ENCODE data around the gene ZNF691.
"Not testable (repeated sequence)": the region's sequence is repeated elsewhere in the genome, so short reads cannot be mapped to it uniquely, and the experiment has no call there.

Gene ZNF691

DNA sequence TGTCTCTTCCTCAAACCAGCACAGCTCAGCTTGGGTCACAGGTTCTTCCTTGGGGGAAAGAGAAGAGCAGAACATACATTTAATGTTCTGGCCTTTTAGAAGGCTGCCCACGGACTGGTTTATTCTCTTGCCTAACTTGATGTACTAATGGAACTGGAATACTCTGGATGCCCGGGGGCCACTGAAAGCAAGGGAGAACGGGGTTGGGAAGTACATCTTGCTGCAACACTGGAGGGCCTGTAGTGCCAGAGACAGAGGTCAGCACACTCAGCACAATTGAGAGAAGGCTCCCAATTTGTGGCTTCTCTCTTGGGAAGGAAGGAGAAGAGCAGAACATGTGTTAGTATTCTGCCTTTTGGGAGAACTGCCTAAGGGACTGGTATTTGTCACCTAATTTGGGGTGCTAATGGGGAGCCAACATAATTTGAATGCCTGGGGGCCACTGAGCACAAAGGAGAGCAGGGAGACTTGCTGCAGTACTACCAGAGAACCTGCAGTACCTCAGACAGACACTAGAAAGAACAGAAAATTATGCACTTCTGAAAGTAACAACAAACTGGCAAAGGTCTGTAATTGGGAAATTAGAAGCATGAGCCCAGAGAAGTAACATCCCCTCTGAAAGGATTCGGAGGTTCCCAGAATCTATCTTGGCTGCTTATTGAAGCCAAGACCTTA, 14.1 kb downstream of the ZNF691 start:
- Histone ChIP-seq H3K27me3 (ENCODE audit: insufficient read depth, low read length) (no peaks in the 10 kb centered on the region), H3K9ac (ENCODE audit: low read length) (no peak overlapping the region), H3K36me3 (ENCODE audit: control insufficient read depth in 1 of 2, insufficient read depth in 2 of 2, low read length in 2 of 2) (peaks cover 0 to 2% of the 10 kb centered on the region in 2 experiments), H3K4me2 (ENCODE audit: low read length) (no peak overlapping the region), H4K12ac (ENCODE audit: low read depth, low read length) (no peak overlapping the region), H3K27ac (ENCODE audit: low read depth, low read length) (no peak overlapping the region), H2BK12ac (ENCODE audit: low read length) (no peak overlapping the region), H3K23ac (ENCODE audit: low read length) (no peak overlapping the region), H2BK5ac (ENCODE audit: low read depth, low read length, poor library complexity) (no peak overlapping the region), H3K79me2 (ENCODE audit: control insufficient read depth, insufficient read depth, low read length, poor library complexity) (no peaks in the 10 kb centered on the region), H4K8ac (ENCODE audit: low read depth, low read length) (no peak overlapping the region), H3K4me1 (ENCODE audit: control insufficient read depth in 1 of 2, insufficient read depth in 2 of 2, low read length in 2 of 2) (no peaks in the 10 kb centered on the region), H3K4me3 (ENCODE audit: low read depth, low read length) (no peak overlapping the region), H2AK5ac (ENCODE audit: low read length) (no peak overlapping the region), H3K9me3 (ENCODE audit: insufficient read depth, low read depth, low read length) (peaks cover 14% of the 10 kb centered on the region), H3K79me1 (ENCODE audit: low read length) (no peaks in the 10 kb centered on the region), H2BK120ac (ENCODE audit: insufficient read depth, low read length, poor library complexity) (no peak overlapping the region), H4K91ac (ENCODE audit: low read depth, low read length) (no peak overlapping the region), H3K18ac (ENCODE audit: low read length) (no peak overlapping the region), H3K14ac (ENCODE audit: low read length) (no peak overlapping the region), H2AFZ (ENCODE audit: insufficient read depth, low read length, poor library complexity) (no peak overlapping the region), H3K4ac (ENCODE audit: low read depth, low read length) (no peak overlapping the region)
- no CpG with 5 or more reads among the region's 4 CpGs for WGBS (ENCODE audit: extremely low coverage, insufficient coverage, insufficient read length)
- DNase-seq: peak; percentile 64 to 79

DNA sequence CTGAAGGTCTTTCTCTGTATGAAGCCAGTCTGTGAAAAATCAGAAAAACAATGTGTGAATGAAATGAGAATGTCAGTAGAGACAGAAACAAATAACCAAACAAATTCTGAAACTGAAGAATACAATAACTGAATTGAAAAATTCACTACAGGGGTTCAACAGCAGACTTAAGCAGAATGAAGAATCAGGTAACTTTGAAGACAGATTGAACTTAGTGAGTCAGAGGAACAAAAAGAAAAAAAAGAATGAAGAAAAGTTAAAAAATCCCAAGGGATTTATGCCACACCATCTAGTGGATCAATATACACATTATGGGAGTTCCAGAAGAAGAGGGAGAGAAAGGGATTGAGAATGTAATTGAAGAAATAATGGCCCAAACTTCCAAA, 14.6 kb downstream of the ZNF691 start:
- Histone ChIP-seq H3K79me1 (ENCODE audit: low read length) (no peaks in the 10 kb centered on the region), H3K23ac (ENCODE audit: low read length) (no peak overlapping the region), H3K9ac (ENCODE audit: low read length) (no peak overlapping the region), H2AFZ (ENCODE audit: insufficient read depth, low read length, poor library complexity) (no peak overlapping the region), H3K9me3 (ENCODE audit: insufficient read depth, low read depth, low read length) (peaks cover 14% of the 10 kb centered on the region), H3K4me1 (ENCODE audit: control insufficient read depth in 1 of 2, insufficient read depth in 2 of 2, low read length in 2 of 2) (no peaks in the 10 kb centered on the region), H3K79me2 (ENCODE audit: control insufficient read depth, insufficient read depth, low read length, poor library complexity) (no peaks in the 10 kb centered on the region), H4K91ac (ENCODE audit: low read depth, low read length) (no peak overlapping the region), H3K18ac (ENCODE audit: low read length) (no peak overlapping the region), H2BK120ac (ENCODE audit: insufficient read depth, low read length, poor library complexity) (no peak overlapping the region), H4K8ac (ENCODE audit: low read depth, low read length) (no peak overlapping the region), H4K12ac (ENCODE audit: low read depth, low read length) (no peak overlapping the region), H3K27me3 (ENCODE audit: insufficient read depth, low read length) (no peaks in the 10 kb centered on the region), H3K4ac (ENCODE audit: low read depth, low read length) (no peak overlapping the region), H3K36me3 (ENCODE audit: control insufficient read depth in 1 of 2, insufficient read depth in 2 of 2, low read length in 2 of 2) (peaks cover 0 to 2% of the 10 kb centered on the region in 2 experiments), H3K27ac (ENCODE audit: low read depth, low read length) (no peak overlapping the region), H3K4me2 (ENCODE audit: low read length) (no peak overlapping the region), H3K14ac (ENCODE audit: low read length) (no peak overlapping the region), H2BK5ac (ENCODE audit: low read depth, low read length, poor library complexity) (no peak overlapping the region), H2BK12ac (ENCODE audit: low read length) (no peak overlapping the region), H3K4me3 (ENCODE audit: low read depth, low read length) (no peak overlapping the region), H2AK5ac (ENCODE audit: low read length) (no peak overlapping the region)
- DNase-seq: no peak

DNA sequence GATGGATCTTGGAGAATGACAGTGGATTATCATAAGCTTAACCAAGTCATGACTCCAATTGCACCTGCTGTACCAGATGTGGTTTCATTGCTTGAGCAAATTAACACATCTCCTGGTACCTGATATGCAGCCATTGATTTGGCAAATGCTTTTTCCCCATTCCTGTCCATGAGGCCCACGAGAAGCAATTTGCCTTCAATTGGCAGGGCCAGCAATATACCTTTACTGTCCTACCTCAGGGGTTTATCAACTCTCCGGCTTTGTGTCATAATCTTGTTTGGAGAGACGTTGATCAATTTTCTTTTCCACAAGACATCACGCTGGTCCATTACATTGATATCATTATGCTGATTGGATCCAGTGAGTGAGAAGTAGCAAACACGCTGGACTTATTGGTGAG, 20.1 kb downstream of the ZNF691 start:
- Histone ChIP-seq H3K36me3 (ENCODE audit: control insufficient read depth in 1 of 2, insufficient read depth in 2 of 2, low read length in 2 of 2) (no peaks in the 10 kb centered on the region), H3K79me1 (ENCODE audit: low read length) (no peaks in the 10 kb centered on the region), H4K12ac (ENCODE audit: low read depth, low read length) (no peak overlapping the region), H3K27ac (ENCODE audit: low read depth, low read length) (no peak overlapping the region), H2BK120ac (ENCODE audit: insufficient read depth, low read length, poor library complexity) (no peak overlapping the region), H3K18ac (ENCODE audit: low read length) (no peak overlapping the region), H3K14ac (ENCODE audit: low read length) (no peak overlapping the region), H3K4me1 (ENCODE audit: control insufficient read depth in 1 of 2, insufficient read depth in 2 of 2, low read length in 2 of 2) (no peaks in the 10 kb centered on the region), H3K23ac (ENCODE audit: low read length) (no peak overlapping the region), H3K4me3 (ENCODE audit: low read depth, low read length) (no peak overlapping the region), H3K9me3 (ENCODE audit: insufficient read depth, low read depth, low read length) (no peaks in the 10 kb centered on the region), H3K27me3 (ENCODE audit: insufficient read depth, low read length) (no peaks in the 10 kb centered on the region), H2BK5ac (ENCODE audit: low read depth, low read length, poor library complexity) (no peak overlapping the region), H4K91ac (ENCODE audit: low read depth, low read length) (no peak overlapping the region), H2AFZ (ENCODE audit: insufficient read depth, low read length, poor library complexity) (no peak overlapping the region), H3K79me2 (ENCODE audit: control insufficient read depth, insufficient read depth, low read length, poor library complexity) (no peaks in the 10 kb centered on the region), H3K9ac (ENCODE audit: low read length) (no peak overlapping the region), H3K4ac (ENCODE audit: low read depth, low read length) (no peak overlapping the region), H2AK5ac (ENCODE audit: low read length) (no peak overlapping the region), H3K4me2 (ENCODE audit: low read length) (no peak overlapping the region), H2BK12ac (ENCODE audit: low read length) (no peak overlapping the region), H4K8ac (ENCODE audit: low read depth, low read length) (no peak overlapping the region)
- no CpG with 5 or more reads among the region's 5 CpGs for WGBS (ENCODE audit: extremely low coverage, insufficient coverage, insufficient read length)
- no peak for DNase-seq

DNA sequence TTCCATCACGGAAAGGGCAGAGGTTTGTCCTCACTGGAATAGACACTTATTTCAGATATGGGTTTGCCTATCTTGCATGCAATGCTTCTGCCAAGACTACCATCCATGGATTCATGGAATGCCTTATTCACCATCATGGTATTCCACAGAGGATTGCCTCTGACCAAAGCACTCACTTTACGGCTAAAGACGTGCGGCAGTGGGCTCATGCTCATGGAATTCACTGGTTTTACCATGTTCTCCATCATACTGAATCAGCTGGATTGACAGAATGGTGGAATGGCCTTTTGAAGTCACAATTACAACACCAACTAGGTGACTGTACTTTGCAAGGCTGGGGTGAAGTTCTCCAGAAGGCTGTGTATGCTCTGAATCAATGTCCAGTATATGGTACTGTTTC, 22.1 kb downstream of the ZNF691 start:
- not testable (repeated sequence) for H2AFZ ChIP-seq (ENCODE audit: insufficient read depth, low read length, poor library complexity); H3K4me2 ChIP-seq (ENCODE audit: low read length); H2BK12ac ChIP-seq (ENCODE audit: low read length); H3K27ac ChIP-seq (ENCODE audit: low read depth, low read length); H2AK5ac ChIP-seq (ENCODE audit: low read length); H3K27me3 ChIP-seq (ENCODE audit: insufficient read depth, low read length); H3K9me3 ChIP-seq (ENCODE audit: insufficient read depth, low read depth, low read length); H3K18ac ChIP-seq (ENCODE audit: low read length); H3K23ac ChIP-seq (ENCODE audit: low read length); H2BK5ac ChIP-seq (ENCODE audit: low read depth, low read length, poor library complexity); H3K36me3 ChIP-seq (ENCODE audit: control insufficient read depth in 1 of 2, insufficient read depth in 2 of 2, low read length in 2 of 2); H3K4me3 ChIP-seq (ENCODE audit: low read depth, low read length); H4K91ac ChIP-seq (ENCODE audit: low read depth, low read length); H4K8ac ChIP-seq (ENCODE audit: low read depth, low read length); H3K4ac ChIP-seq (ENCODE audit: low read depth, low read length); H3K14ac ChIP-seq (ENCODE audit: low read length); H3K4me1 ChIP-seq (ENCODE audit: control insufficient read depth in 1 of 2, insufficient read depth in 2 of 2, low read length in 2 of 2); H3K79me1 ChIP-seq (ENCODE audit: low read length); H4K12ac ChIP-seq (ENCODE audit: low read depth, low read length); H3K9ac ChIP-seq (ENCODE audit: low read length); H3K79me2 ChIP-seq (ENCODE audit: control insufficient read depth, insufficient read depth, low read length, poor library complexity); H2BK120ac ChIP-seq (ENCODE audit: insufficient read depth, low read length, poor library complexity)
- DNase-seq: peak; percentile 94 to 95
- WGBS (ENCODE audit: extremely low coverage, insufficient coverage, insufficient read length): no CpG with 5 or more reads among the region's 4 CpGs
